Skin of body (tissue), 2 donors: Measurements from ENCODE around the gene ASPSCR1. TPM values are rescaled to one million over a fixed set of nuclear protein-coding genes. Genes with fewer than 3 reads are reported as not detected.

Source experiments
- DNase-seq: peaks from one replicate; lab custom pipeline; 2025; lab: John Stamatoyannopoulos, UW
- total RNA-seq: library from RNA; depleted of rRNA; stranded (reverse); fragments of >200 nt; gene quantifications from one replicate; pipeline ENCODE4 v1.2.3, GENCODE V29; 2014

ASPSCR1 gene
- total RNA-seq, 1 donor from 2014 or later: 19.2 TPM

GRCh38 chr17:82011617-82012187, 34.3 kb downstream of the ASPSCR1 start:
- DNase-seq: no peak

GRCh38 chr17:82012261-82012639, 34.8 kb downstream of the ASPSCR1 start:
- DNase-seq: no peak

GRCh38 chr17:82012640-82013295, 35.3 kb downstream of the ASPSCR1 start:
- DNase-seq: no peak

- no peak for DNase-seq
Observed at GRCh38 chr17:82013341-82013740, 35.9 kb downstream of the ASPSCR1 start.

- DNase-seq: no peak
Observed at GRCh38 chr17:82013772-82014321, 36.4 kb downstream of the ASPSCR1 start.

GRCh38 chr17:82014432-82014831, 37.0 kb downstream of the ASPSCR1 start:
- no peak for DNase-seq

- DNase-seq: no peak
Observed at GRCh38 chr17:82014971-82015310, 37.5 kb downstream of the ASPSCR1 start.

- DNase-seq: no peak
Observed at GRCh38 chr17:82015311-82015971, 38.0 kb downstream of the ASPSCR1 start.

- no peak for DNase-seq
Observed at GRCh38 chr17:82016061-82016874, 38.8 kb downstream of the ASPSCR1 start.

GRCh38 chr17:82016875-82017459, 39.5 kb downstream of the ASPSCR1 start:
- DNase-seq: no peak

- DNase-seq: no peak
Observed at GRCh38 chr17:82017612-82018151, 40.3 kb downstream of the ASPSCR1 start.

- DNase-seq: no peak
Observed at GRCh38 chr17:82018152-82018988, 40.9 kb downstream of the ASPSCR1 start.

GRCh38 chr17:82018989-82019689, 41.7 kb downstream of the ASPSCR1 start:
- no peak for DNase-seq

- no peak for DNase-seq
Observed at GRCh38 chr17:82019690-82020571, 42.5 kb downstream of the ASPSCR1 start.

GRCh38 chr17:82020572-82021106, 43.2 kb downstream of the ASPSCR1 start:
- no peak for DNase-seq

GRCh38 chr17:82021107-82021899, 43.9 kb downstream of the ASPSCR1 start:
- DNase-seq: no peak

GRCh38 chr17:82021900-82022309, 44.5 kb downstream of the ASPSCR1 start:
- no peak for DNase-seq
